ENCODE measurements around the gene TBCA. TPM values are rescaled to one million over a fixed set of nuclear protein-coding genes. Genes with fewer than 3 reads are reported as not detected.

Gene TBCA
- total and polyA plus RNA-seq, 7 donors, result 93.3 to 209 (median 132) TPM

DNA sequence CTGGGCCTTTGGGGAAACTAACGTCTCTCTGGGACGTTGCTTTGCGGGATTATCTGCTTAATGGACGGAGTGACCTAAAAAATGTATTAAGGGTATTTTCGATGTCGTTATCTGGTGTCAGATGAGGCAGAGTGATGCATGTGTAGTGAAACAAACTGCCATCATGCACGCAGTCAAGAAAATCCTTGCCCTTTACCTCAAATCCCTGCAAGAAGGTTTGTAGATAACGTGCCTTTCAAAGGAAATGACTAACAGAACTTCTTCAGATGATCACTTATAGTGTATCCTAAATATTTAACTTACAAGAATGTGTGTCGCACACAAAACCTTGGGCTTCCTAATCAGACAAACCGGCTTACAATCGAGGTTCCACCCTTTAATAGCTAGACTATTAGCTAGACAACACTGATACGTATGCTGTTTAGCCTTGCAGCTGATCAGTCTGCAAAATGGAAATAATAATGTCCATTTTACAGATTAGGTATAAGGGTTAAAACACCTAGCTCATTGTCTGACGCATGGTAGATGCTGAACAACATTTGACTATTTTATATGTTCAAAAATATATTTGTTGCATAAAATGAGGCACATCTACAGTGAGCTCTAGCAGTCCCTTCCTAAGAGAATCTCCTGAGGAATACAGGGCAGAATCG, 541 bp upstream of the TBCA start:
- DNase-seq (no peak), ATAC-seq (no peak)
- intact Hi-C loops (cut with DNase I), result loop anchor here in 1 of 2 donors (10.0 kb wide), 1 partner anchor 132 kb away; no protein-coding TSS in a partner anchor
- peak overlapping the region; percentile 88 for H3K27ac ChIP-seq
- WGBS, 3 donors, result 28 to 29% (median 29%) methylated on average over 14 of the region's 14 CpGs
- TF ChIP-seq, protein P1, sequence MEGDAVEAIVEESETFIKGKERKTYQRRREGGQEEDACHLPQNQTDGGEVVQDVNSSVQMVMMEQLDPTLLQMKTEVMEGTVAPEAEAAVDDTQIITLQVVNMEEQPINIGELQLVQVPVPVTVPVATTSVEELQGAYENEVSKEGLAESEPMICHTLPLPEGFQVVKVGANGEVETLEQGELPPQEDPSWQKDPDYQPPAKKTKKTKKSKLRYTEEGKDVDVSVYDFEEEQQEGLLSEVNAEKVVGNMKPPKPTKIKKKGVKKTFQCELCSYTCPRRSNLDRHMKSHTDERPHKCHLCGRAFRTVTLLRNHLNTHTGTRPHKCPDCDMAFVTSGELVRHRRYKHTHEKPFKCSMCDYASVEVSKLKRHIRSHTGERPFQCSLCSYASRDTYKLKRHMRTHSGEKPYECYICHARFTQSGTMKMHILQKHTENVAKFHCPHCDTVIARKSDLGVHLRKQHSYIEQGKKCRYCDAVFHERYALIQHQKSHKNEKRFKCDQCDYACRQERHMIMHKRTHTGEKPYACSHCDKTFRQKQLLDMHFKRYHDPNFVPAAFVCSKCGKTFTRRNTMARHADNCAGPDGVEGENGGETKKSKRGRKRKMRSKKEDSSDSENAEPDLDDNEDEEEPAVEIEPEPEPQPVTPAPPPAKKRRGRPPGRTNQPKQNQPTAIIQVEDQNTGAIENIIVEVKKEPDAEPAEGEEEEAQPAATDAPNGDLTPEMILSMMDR (IDR thresholded peaks at IDR 0.05), result no peak
- no peaks in the 10 kb centered on the region for H3K9me3 ChIP-seq
- H3K4me1 ChIP-seq, result peaks cover 33% of the 10 kb centered on the region
- H3K4me3 ChIP-seq, result peak overlapping the region; percentile 67
- H3K27me3 ChIP-seq (ENCODE audit: insufficient read depth in 3 of 3, low read length in 2 of 3), result no peaks in the 10 kb centered on the region
- peaks cover 0 to 9% of the 10 kb centered on the region in 2 donors for H3K36me3 ChIP-seq (ENCODE audit: insufficient read depth in 1 of 2, low read depth in 1 of 2)

DNA sequence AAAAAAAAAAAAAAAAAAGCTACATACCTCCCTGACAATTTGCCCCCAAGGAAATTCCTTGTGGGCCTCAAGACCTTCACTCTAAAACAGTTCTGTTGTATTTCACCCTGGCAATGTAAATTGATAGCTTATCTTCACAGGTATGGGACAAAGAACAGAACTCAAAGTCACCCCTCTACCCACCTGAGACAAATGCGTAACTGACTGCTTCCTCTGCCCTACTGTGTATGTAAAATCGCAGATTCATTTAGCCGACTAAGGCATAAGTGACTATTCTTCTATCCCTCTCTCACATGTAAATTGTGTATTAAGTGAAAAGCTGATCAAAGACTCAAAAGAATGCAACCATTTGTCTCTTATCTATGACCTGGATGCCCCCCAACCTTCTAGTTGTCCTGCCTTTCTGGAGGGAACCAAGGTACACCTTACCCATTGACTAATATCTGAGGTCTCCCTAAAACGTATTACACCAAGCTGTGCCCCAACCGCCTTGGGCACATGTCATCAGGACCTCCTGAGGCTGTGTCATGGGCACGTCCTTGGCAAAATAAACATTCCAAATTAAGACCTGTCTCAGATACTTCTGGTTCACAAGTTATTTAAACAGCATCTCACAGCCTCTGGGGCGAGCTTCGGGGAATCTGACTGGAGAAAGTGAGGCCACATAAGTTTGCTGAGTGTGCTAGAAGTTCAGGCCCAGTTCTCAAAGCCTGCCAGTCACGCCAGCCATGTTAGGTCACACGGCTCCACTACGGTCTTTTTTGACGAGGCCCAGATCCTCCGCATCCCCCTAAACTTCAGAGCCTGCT, 954 bp downstream of the TBCA start:
- intact Hi-C loops (cut with DNase I), result loop anchor here in 1 of 2 donors (10.0 kb wide), 1 partner anchor 130 kb away; no protein-coding TSS in a partner anchor
- TF ChIP-seq, protein P1 (IDR thresholded peaks at IDR 0.05), result no peak
- Histone ChIP-seq H3K9me3 (no peaks in the 10 kb centered on the region), H3K4me1 (peaks cover 48% of the 10 kb centered on the region), H3K27me3 (ENCODE audit: insufficient read depth in 3 of 3, low read length in 2 of 3) (no peaks in the 10 kb centered on the region), H3K27ac (peak overlapping the region; percentile 88), H3K36me3 (ENCODE audit: insufficient read depth in 1 of 2, low read depth in 1 of 2) (peaks cover 3 to 9% of the 10 kb centered on the region in 2 donors), H3K4me3 (peak overlapping the region; percentile 67)
- ATAC-seq (peak; percentile 7 to 50 (median 36)), DNase-seq (no peak)
- WGBS, 3 donors, result 9 to 13% (median 11%) methylated on average over 13 of the region's 13 CpGs

DNA sequence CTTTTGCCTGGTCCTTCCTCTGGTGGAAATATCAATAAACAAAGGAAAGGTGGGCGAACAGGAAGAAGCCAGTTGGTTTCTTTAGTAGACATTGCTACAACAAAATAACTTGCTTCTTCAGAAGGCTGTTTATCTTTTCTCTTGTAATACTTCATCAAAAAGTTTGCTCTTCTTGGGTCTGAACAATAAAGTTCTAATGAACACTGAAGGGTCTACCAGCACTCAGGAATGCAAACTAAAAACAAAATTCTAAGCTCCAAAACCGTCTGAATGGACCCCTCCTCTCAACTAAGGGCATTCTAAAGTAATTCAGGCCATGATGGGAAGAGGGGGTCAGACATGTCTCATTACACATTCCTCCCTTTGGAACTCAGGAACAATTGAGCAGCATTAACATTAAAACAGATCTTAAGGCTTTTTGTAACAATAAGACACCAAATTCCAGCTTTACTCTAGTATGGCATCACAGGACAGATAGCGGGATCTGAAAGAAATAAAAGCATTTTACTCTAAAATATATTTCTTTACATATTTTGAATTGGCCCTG, 2.3 kb downstream of the TBCA start:
- no peaks in the 10 kb centered on the region for H3K27me3 ChIP-seq (ENCODE audit: insufficient read depth in 3 of 3, low read length in 2 of 3)
- peaks cover 3 to 15% of the 10 kb centered on the region in 2 donors for H3K36me3 ChIP-seq (ENCODE audit: insufficient read depth in 1 of 2, low read depth in 1 of 2)
- no peaks in the 10 kb centered on the region for H3K9me3 ChIP-seq
- ATAC-seq, result no peak
- WGBS, 3 donors, result 65 to 74% (median 67%) methylated on average over 3 of the region's 3 CpGs
- H3K4me1 ChIP-seq, result peaks cover 61% of the 10 kb centered on the region
- intact Hi-C loops (cut with DNase I), result loop anchor here in 1 of 2 donors (10.0 kb wide), 1 partner anchor 129 kb away; no protein-coding TSS in a partner anchor
- peak overlapping the region; percentile 67 for H3K4me3 ChIP-seq
- no peak for DNase-seq
- H3K27ac ChIP-seq, result no peak overlapping the region
- TF ChIP-seq, protein P1 (IDR thresholded peaks at IDR 0.05), result no peak

DNA sequence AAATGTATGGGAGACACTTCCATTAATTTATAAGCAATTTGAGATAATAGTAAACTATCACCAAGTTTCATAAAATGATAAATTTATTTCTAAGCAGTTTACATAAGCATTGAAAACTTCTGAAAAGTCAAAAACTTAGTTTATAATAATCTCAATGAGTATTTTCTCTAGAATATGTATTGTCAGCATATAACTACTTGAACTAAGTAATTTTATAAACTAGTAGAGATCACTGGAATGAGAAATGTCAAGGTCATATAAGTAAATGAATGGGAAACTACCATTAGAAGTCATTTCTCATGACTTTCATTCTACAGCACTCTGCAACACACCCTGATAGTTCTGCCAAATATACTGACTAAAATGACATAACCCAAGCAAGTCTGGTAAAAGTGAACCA, 3.4 kb downstream of the TBCA start:
- TF ChIP-seq, protein P1 (IDR thresholded peaks at IDR 0.05), result no peak
- intact Hi-C loops (cut with DNase I), result loop anchor here in 1 of 2 donors (10.0 kb wide), 1 partner anchor 128 kb away; no protein-coding TSS in a partner anchor
- no peaks in the 10 kb centered on the region for H3K27me3 ChIP-seq (ENCODE audit: insufficient read depth in 3 of 3, low read length in 2 of 3)
- H3K9me3 ChIP-seq, result no peaks in the 10 kb centered on the region
- H3K4me1 ChIP-seq, result peaks cover 61% of the 10 kb centered on the region
- H3K4me3 ChIP-seq, result no peak overlapping the region
- H3K36me3 ChIP-seq (ENCODE audit: insufficient read depth in 1 of 2, low read depth in 1 of 2), result peaks cover 3 to 25% of the 10 kb centered on the region in 2 donors
- DNase-seq (no peak), ATAC-seq (no peak)
- no peak overlapping the region for H3K27ac ChIP-seq

Data from psoas muscle (tissue), 8 donors.